HepG2 (cell line): ENCODE data around the gene HSPA1A. TPM values are rescaled to one million over a fixed set of nuclear protein-coding genes. Genes with fewer than 3 reads are reported as not detected.

ENCODE experiments used
- ATF7-NPFF ChIP-seq: sonication (generic); formaldehyde crosslinking; IDR thresholded peaks from 2 replicates; pipeline ENCODE4 v1.8.1; 2023; ENCODE audit warnings: mild to moderate bottlenecking, low read depth, missing genetic modification reagents, moderate library complexity
- CHD4 ChIP-seq: fragments of 200-600 bp; sonication (generic); IDR thresholded peaks from 2 replicates; pipeline ENCODE4 v1.7.0; 2017; ENCODE audit warnings: mild to moderate bottlenecking, low read length, borderline replicate concordance
- DPF2 ChIP-seq: sonication (generic); formaldehyde crosslinking; IDR thresholded peaks from 2 replicates; pipeline ENCODE4 v1.4.0; 2020; ENCODE audit warnings: mild to moderate bottlenecking, low read depth, missing genetic modification reagents, borderline replicate concordance
- HBP1 ChIP-seq: IDR thresholded peaks from 2 replicates; pipeline ENCODE4 v1.6.1; 2016; ENCODE audit warnings: low read depth, control low read depth
- JARID2 ChIP-seq: sonication (generic); formaldehyde crosslinking; IDR thresholded peaks from 2 replicates; pipeline ENCODE4 v1.8.1; 2023; ENCODE audit warnings: missing genetic modification reagents, inconsistent platforms; ENCODE audit not compliant: insufficient replicate concordance
- MAZ ChIP-seq, 2 experiments: sonication (generic) in 1 of 2; formaldehyde crosslinking in 1 of 2; IDR thresholded peaks; 2 replicates each; pipeline versions ENCODE4 v1.5.0 to v1.6.1; 2012 to 2020; ENCODE audit warnings: low read depth in 2 of 2, mild to moderate bottlenecking in 2 of 2, borderline replicate concordance in 1 of 2, improper control_type of control experiment in 1 of 2, low read length in 1 of 2, missing genetic modification reagents in 1 of 2, moderate library complexity in 1 of 2
- NFRKB ChIP-seq: fragments of 450-650 bp; IDR thresholded peaks from 2 replicates; pipeline ENCODE4 v1.6.1; 2017
- TARDBP ChIP-seq: sonication (generic); formaldehyde crosslinking; IDR thresholded peaks from 2 replicates; pipeline ENCODE4 v1.8.0; 2022; ENCODE audit warnings: mild to moderate bottlenecking, missing genetic modification reagents
- TFDP2 ChIP-seq: sonication (generic); formaldehyde crosslinking; IDR thresholded peaks from 2 replicates; pipeline ENCODE4 v1.4.0; 2020; ENCODE audit warnings: missing genetic modification reagents
- THRA ChIP-seq: sonication (generic); formaldehyde crosslinking; IDR thresholded peaks from 2 replicates; pipeline ENCODE4 v1.4.0; 2020; ENCODE audit warnings: missing genetic modification reagents, borderline replicate concordance
- ZIK1 ChIP-seq: sonication (generic); formaldehyde crosslinking; IDR thresholded peaks from 2 replicates; pipeline ENCODE4 v1.5.0; 2020; ENCODE audit warnings: mild to moderate bottlenecking, low read depth, missing genetic modification reagents, borderline replicate concordance
- ZNF121 ChIP-seq: sonication (generic); formaldehyde crosslinking; IDR thresholded peaks from 2 replicates; pipeline ENCODE4 v1.5.0; 2020; ENCODE audit warnings: mild to moderate bottlenecking, missing genetic modification reagents
- ZNF512B ChIP-seq: sonication (generic); formaldehyde crosslinking; IDR thresholded peaks from 2 replicates; pipeline ENCODE4 v1.5.1; 2020; ENCODE audit warnings: missing genetic modification reagents, mild to moderate bottlenecking, borderline replicate concordance
- ZNF513 ChIP-seq: sonication (generic); formaldehyde crosslinking; conservative IDR thresholded peaks from 2 replicates; pipeline ENCODE4 v1.5.0; 2020; ENCODE audit warnings: missing genetic modification reagents
- ZNF557 ChIP-seq: sonication (generic); formaldehyde crosslinking; IDR thresholded peaks from 2 replicates; pipeline ENCODE4 v1.4.0; 2020; ENCODE audit warnings: missing genetic modification reagents
- ZNF598 ChIP-seq: sonication (generic); formaldehyde crosslinking; IDR thresholded peaks from 2 replicates; pipeline ENCODE4 v1.5.1; 2020; ENCODE audit warnings: mild to moderate bottlenecking, missing genetic modification reagents, borderline replicate concordance
- ZNF740 ChIP-seq: sonication (generic); formaldehyde crosslinking; IDR thresholded peaks from 2 replicates; pipeline ENCODE4 v1.4.0; 2020; ENCODE audit warnings: missing genetic modification reagents
- ZNF788 ChIP-seq: sonication (generic); formaldehyde crosslinking; IDR thresholded peaks from 2 replicates; pipeline ENCODE4 v1.5.0; 2020; ENCODE audit warnings: mild to moderate bottlenecking, missing genetic modification reagents, borderline replicate concordance
- polyA plus RNA-seq, 8 experiments: library from polyadenylated mRNA; depleted of rRNA in 3 of 8; stranded (reverse) in 7 of 8; unstranded in 1 of 8; fragments of >200 nt; fragmentation: Illumina TruSeq in 4 of 8; extraction: Trizol in 4 of 8; gene quantifications; 2 replicates each; pipeline versions ENCODE4 v1.2.1 to v1.2.3, GENCODE V29; 2011 to 2016; ENCODE audit warnings: low read depth in 4 of 8, missing spikeins in 1 of 8, mixed read lengths in 1 of 8; ENCODE audit not compliant: insufficient read depth in 1 of 8
- total RNA-seq, 5 experiments: library from RNA; depleted of rRNA; stranded (reverse); fragments of >200 nt; fragmentation: Illumina TruSeq; extraction: Trizol; gene quantifications; 2 replicates each; pipeline ENCODE4 v1.2.3, GENCODE V29; 2016; ENCODE audit warnings: low read depth in 1 of 5

Gene HSPA1A
- total and polyA plus RNA-seq, 2 of the 13 experiments (the other 11 are each of a cell fraction or from before 2014, with no cell fraction given) = 44.5 to 85.0 TPM

GRCh38 chr6:31815025-31815838, at the start of gene HSPA1A, which contains the start of gene HSPA1L (continued):
- TF ChIP-seq HBP1 (CRISPR knock-in tag) (peak; percentile 91; the same call in 1 of the 2 replicates), THRA (CRISPR knock-in tag) (peak; percentile 54; the same call in 1 of the 2 replicates), MAZ (IDR thresholded peaks at IDR 0.05; ENCODE audit: borderline replicate concordance, low read depth, low read length) (peak; percentile 86; the same call in 1 of the 2 replicates), MAZ (CRISPR knock-in tag; IDR thresholded peaks at IDR 0.05; ENCODE audit: low read depth) (peak; percentile 40; the same call in 1 of the 2 replicates), NFRKB (no peak), ZNF557 (CRISPR knock-in tag) (0 out of 2 replicates have a peak, but pooled peaks have one; percentile 67), TARDBP (CRISPR knock-in tag) (peak; percentile 61; the same call in 1 of the 2 replicates), DPF2 (CRISPR knock-in tag) (no peak), TFDP2 (CRISPR knock-in tag) (no peak; the same call in 1 of the 2 replicates), CHD4 (no peak), JARID2 (CRISPR knock-in tag) (no peak), ZNF512B (no peak), ZIK1 (CRISPR knock-in tag) (no peak), ZNF598 (peak; percentile 81; the same call in 1 of the 2 replicates), ZNF788 (CRISPR knock-in tag) (peak; percentile 40; the same call in 1 of the 2 replicates), ZNF740 (CRISPR knock-in tag) (no peak; the same call in 1 of the 2 replicates), ZNF513 (CRISPR knock-in tag) (no peak), ATF7-NPFF (0 out of 2 replicates have a peak, but pooled peaks have one; percentile 41), ZNF121 (CRISPR knock-in tag) (no peak)
